ENCODE data around the gene PLD5. TPM values are rescaled to one million over a fixed set of nuclear protein-coding genes. Genes with fewer than 3 reads are reported as not detected.

PLD5 gene
- total RNA-seq, 1 donor from 2014 or later: 1.9 TPM

DNA sequence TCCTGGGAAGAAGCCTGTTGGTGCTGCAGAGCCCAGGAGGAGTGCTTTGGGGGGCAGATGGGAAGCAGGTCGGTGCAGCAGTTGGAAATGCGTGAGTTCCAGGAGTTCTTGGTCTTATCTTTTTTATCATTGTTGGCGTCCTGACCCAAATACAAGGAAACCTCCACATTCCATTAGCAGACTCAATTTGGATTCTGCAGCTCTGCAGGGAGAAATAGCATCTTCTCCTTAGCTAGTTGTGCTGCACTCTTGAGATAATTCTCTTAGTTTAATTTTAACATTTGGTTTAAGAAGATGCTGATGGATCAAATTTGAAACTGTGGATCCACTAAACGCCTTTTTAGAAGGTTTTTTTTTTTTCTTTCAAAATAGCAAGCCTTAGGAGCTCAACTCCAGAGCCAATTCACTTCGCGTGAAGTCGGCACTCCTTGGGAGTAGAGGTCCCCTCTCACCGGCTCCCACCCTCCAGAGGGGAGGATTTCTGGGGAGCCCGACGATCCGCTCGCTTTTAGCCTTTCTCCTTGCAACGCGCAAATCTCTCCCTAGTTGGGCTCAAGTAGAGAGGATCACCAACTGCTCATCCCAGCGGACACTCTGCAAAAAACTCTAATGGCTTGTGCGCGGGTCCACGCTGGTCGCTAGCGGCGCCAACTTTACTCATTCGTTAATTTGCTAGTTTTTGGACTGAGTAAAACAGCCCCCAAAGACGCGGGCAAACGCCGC is 1.3 kb downstream of the PLD5 start:
- no peak for DNase-seq (ENCODE audit: low read depth)
- Histone ChIP-seq H3K36me3 (ENCODE audit: control insufficient read depth, insufficient read depth, low read length) (no peaks in the 10 kb centered on the region), H3K27me3 (ENCODE audit: control insufficient read depth, insufficient read depth, low read length) (peaks cover 20% of the 10 kb centered on the region), H3K4me3 (ENCODE audit: low read depth, low read length) (peak overlapping the region; percentile 54)
- no peak for TF ChIP-seq CTCF (IDR thresholded peaks at IDR 0.05; ENCODE audit: insufficient read depth, low read length, poor library complexity, severe bottlenecking)

- TF ChIP-seq CTCF (IDR thresholded peaks at IDR 0.05; ENCODE audit: insufficient read depth, low read length, poor library complexity, severe bottlenecking): no peak
- H3K27me3 ChIP-seq (ENCODE audit: control insufficient read depth, insufficient read depth, low read length): peaks cover 20% of the 10 kb centered on the region
- DNase-seq (ENCODE audit: low read depth): no peak
- no peak overlapping the region for H3K4me3 ChIP-seq (ENCODE audit: low read depth, low read length)
- H3K36me3 ChIP-seq (ENCODE audit: control insufficient read depth, insufficient read depth, low read length): no peaks in the 10 kb centered on the region
Observed at GRCh38 chr1:242522304-242522945, 2.1 kb downstream of the PLD5 start.

GRCh38 chr1:242515555-242515954 is 8.9 kb downstream of the PLD5 start:
- Histone ChIP-seq H3K36me3 (ENCODE audit: control insufficient read depth, insufficient read depth, low read length) (no peaks in the 10 kb centered on the region), H3K27me3 (ENCODE audit: control insufficient read depth, insufficient read depth, low read length) (no peaks in the 10 kb centered on the region), H3K4me3 (ENCODE audit: low read depth, low read length) (no peak overlapping the region)
- DNase-seq (ENCODE audit: low read depth): no peak
- no peak for TF ChIP-seq CTCF (IDR thresholded peaks at IDR 0.05; ENCODE audit: insufficient read depth, low read length, poor library complexity, severe bottlenecking)

GRCh38 chr1:242506724-242507123 is 17.8 kb downstream of the PLD5 start:
- H3K36me3 ChIP-seq (ENCODE audit: control insufficient read depth, insufficient read depth, low read length): no peaks in the 10 kb centered on the region
- TF ChIP-seq CTCF (IDR thresholded peaks at IDR 0.05; ENCODE audit: insufficient read depth, low read length, poor library complexity, severe bottlenecking): no peak
- DNase-seq (ENCODE audit: low read depth): no peak
- no peak overlapping the region for H3K4me3 ChIP-seq (ENCODE audit: low read depth, low read length)
- H3K27me3 ChIP-seq (ENCODE audit: control insufficient read depth, insufficient read depth, low read length): no peaks in the 10 kb centered on the region

- DNase-seq (ENCODE audit: low read depth): no peak
- Histone ChIP-seq H3K27me3 (ENCODE audit: control insufficient read depth, insufficient read depth, low read length) (no peaks in the 10 kb centered on the region), H3K36me3 (ENCODE audit: control insufficient read depth, insufficient read depth, low read length) (no peaks in the 10 kb centered on the region), H3K4me3 (ENCODE audit: low read depth, low read length) (no peak overlapping the region)
- TF ChIP-seq CTCF (IDR thresholded peaks at IDR 0.05; ENCODE audit: insufficient read depth, low read length, poor library complexity, severe bottlenecking): no peak
Observed at GRCh38 chr1:242489545-242489944, 35.0 kb downstream of the PLD5 start.

Measured in kidney epithelial cell (primary cell).